K562 (cell line): Measurements from ENCODE around the gene NR1H2. TPM values are rescaled to one million over a fixed set of nuclear protein-coding genes. Genes with fewer than 3 reads are reported as not detected.

Experiments
- ARID3A ChIP-seq: IDR thresholded peaks from 2 replicates; pipeline ENCODE4 v1.6.1; 2012; ENCODE audit warnings: low read depth, low read length, improper control_type of control experiment, borderline replicate concordance
- E2F3 ChIP-seq: fragments of 250-450 bp; sonication (Bioruptor Pico); IDR thresholded peaks from 2 replicates; pipeline ENCODE4 v1.4.0; 2020; ENCODE audit warnings: mild to moderate bottlenecking
- FIP1L1 ChIP-seq: fragments of 200-400 bp; formaldehyde crosslinking; IDR thresholded peaks from 2 replicates; pipeline ENCODE4 v1.6.1; 2018; ENCODE audit warnings: mild to moderate bottlenecking, low read depth, low read length; ENCODE audit not compliant: poor library complexity, severe bottlenecking
- HNRNPH1 ChIP-seq: fragments of 200-400 bp; formaldehyde crosslinking; optimal IDR thresholded peaks from 2 replicates; pipeline ENCODE3; 2017; ENCODE audit warnings: low read depth, mild to moderate bottlenecking, low read length, moderate library complexity
- KDM2B ChIP-seq: fragments of 250-450 bp; sonication (Bioruptor Pico); IDR thresholded peaks from 2 replicates; pipeline ENCODE4 v1.8.0; 2021; ENCODE audit warnings: mild to moderate bottlenecking, moderate library complexity
- KLF10 ChIP-seq: fragments of 250-450 bp; sonication (Bioruptor Pico); IDR thresholded peaks from 2 replicates; pipeline ENCODE4 v1.6.1; 2021; ENCODE audit warnings: matching md5 sums
- NFATC3 ChIP-seq: fragments of 450-650 bp; IDR thresholded peaks from 2 replicates; pipeline ENCODE4 v1.6.1; 2017; ENCODE audit warnings: mild to moderate bottlenecking
- NFE2 ChIP-seq: IDR thresholded peaks from 2 replicates; pipeline ENCODE4 v1.6.1; 2014; ENCODE audit warnings: antibody characterized with exemption, low read depth
- ZNF253 ChIP-seq: fragments of 250-450 bp; sonication (Bioruptor Pico); conservative IDR thresholded peaks from 2 replicates; pipeline ENCODE4 v1.6.1; 2021; ENCODE audit warnings: mild to moderate bottlenecking
- polyA plus RNA-seq, 8 experiments: library from polyadenylated mRNA; depleted of rRNA in 4 of 8; stranded (reverse) in 5 of 8; unstranded in 3 of 8; fragments of >200 nt; fragmentation: Nextera tagmentation in 2 of 8; fragmentation: Illumina TruSeq in 1 of 8; extraction: Ambion mirVana in 2 of 8; extraction: Trizol in 1 of 8; gene quantifications; 2 replicates each; pipeline versions ENCODE4 v1.2.1 to v1.2.3, GENCODE V29; 2011 to 2014; ENCODE audit warnings: inconsistent platforms in 1 of 8, missing spikeins in 1 of 8
- total RNA-seq, 7 experiments: library from RNA; depleted of rRNA in 6 of 7; stranded (reverse); fragments of >200 nt in 6 of 7; fragmentation: Illumina TruSeq in 2 of 7; extraction: Trizol in 2 of 7; gene quantifications; 2 replicates each; pipeline versions ENCODE4 v1.2.1 to v1.2.3, GENCODE V29; 2011 to 2021; ENCODE audit warnings: low replicate concordance in 1 of 7
- TF ChIP-seq, protein P1 (sequence below): fragments of 450-650 bp; conservative IDR thresholded peaks from 2 replicates; pipeline ENCODE4 v1.6.1; 2016; ENCODE audit warnings: missing genetic modification characterization, low read depth, mild to moderate bottlenecking, control low read depth, missing compliant biosample characterization
- TF ChIP-seq, protein P2 (sequence below): sonication (generic); formaldehyde crosslinking; IDR thresholded peaks from 2 replicates; pipeline ENCODE4 v1.8.0; 2022; ENCODE audit warnings: mild to moderate bottlenecking, low read depth, missing genetic modification reagents
- TF ChIP-seq, protein P3 (sequence below): fragments of 250-450 bp; sonication (Bioruptor Pico); IDR thresholded peaks from 2 replicates; pipeline ENCODE4 v1.4.0; 2020; ENCODE audit warnings: borderline replicate concordance
- TF ChIP-seq, protein P4 (sequence below): fragments of 250-450 bp; sonication (Bioruptor Pico); IDR thresholded peaks from 2 replicates; pipeline ENCODE4 v1.9.0; 2021; ENCODE audit warnings: mild to moderate bottlenecking
- TF ChIP-seq, protein P5 (sequence below), 2 experiments: IDR thresholded peaks; 2 replicates each; pipeline ENCODE4 v1.6.1; 2012; ENCODE audit warnings: improper control_type of control experiment in 2 of 2, low read depth in 2 of 2, low read length in 2 of 2, borderline replicate concordance in 1 of 2
- TF ChIP-seq, protein P6 (sequence below), 2 experiments: fragments of 250-450 bp in 1 of 2; fragments of 450-650 bp in 1 of 2; sonication (Bioruptor Pico) in 1 of 2; IDR thresholded peaks; 2 replicates each; pipeline versions ENCODE4 v1.6.1 to v1.8.0; 2016 to 2021; ENCODE audit warnings: mild to moderate bottlenecking in 2 of 2, moderate library complexity in 2 of 2, missing compliant biosample characterization in 1 of 2, missing genetic modification characterization in 1 of 2

The NR1H2 gene
- total and polyA plus RNA-seq, 9 of the 15 experiments (the other 6 are each of a cell fraction or from before 2014, with no cell fraction given) = 0.11 to 73.8 (median 24.0) TPM

DNA sequence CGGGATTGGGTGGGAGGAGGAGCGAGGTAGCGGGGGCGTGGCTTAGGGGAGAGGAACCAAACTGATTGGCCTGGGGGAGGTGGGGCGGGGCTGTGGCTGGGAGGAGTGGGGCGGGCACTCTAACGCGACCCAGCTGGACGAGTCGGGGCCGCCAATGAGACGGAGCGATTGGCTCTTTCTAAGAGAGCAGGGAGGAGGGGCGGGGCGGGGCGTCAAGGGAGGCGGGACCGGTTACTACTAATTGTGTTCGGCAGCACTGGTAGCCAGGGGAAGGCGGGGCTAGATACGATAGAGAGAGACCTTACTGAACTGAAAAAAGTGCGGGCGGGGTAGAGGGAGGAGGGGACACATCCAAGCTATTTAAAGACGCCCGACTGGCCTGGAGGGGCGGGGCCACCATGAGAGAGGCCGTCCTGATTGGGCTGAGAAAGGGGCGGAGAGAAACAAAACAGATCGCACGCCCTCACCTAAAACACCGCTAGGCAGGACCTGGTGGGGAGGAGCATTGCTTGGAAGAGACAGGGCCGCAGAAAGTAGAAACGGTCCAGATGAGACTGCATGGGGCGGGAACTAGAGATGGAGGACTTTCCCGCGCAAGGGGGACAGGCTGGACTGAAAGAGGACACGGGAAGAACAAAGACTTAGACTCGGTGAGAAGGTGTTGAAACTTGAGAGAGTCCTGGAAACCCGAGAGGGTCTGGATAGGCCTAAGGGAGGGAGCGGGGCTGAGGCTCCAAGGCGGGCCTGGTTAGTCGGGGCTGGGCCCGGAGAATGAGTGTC, 46.9 kb upstream of the NR1H2 start, which contains the start of gene KCNC3 (continued):
- TF ChIP-seq, protein P1, sequence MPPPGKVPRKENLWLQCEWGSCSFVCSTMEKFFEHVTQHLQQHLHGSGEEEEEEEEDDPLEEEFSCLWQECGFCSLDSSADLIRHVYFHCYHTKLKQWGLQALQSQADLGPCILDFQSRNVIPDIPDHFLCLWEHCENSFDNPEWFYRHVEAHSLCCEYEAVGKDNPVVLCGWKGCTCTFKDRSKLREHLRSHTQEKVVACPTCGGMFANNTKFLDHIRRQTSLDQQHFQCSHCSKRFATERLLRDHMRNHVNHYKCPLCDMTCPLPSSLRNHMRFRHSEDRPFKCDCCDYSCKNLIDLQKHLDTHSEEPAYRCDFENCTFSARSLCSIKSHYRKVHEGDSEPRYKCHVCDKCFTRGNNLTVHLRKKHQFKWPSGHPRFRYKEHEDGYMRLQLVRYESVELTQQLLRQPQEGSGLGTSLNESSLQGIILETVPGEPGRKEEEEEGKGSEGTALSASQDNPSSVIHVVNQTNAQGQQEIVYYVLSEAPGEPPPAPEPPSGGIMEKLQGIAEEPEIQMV = no peak
- TF ChIP-seq, protein P2, sequence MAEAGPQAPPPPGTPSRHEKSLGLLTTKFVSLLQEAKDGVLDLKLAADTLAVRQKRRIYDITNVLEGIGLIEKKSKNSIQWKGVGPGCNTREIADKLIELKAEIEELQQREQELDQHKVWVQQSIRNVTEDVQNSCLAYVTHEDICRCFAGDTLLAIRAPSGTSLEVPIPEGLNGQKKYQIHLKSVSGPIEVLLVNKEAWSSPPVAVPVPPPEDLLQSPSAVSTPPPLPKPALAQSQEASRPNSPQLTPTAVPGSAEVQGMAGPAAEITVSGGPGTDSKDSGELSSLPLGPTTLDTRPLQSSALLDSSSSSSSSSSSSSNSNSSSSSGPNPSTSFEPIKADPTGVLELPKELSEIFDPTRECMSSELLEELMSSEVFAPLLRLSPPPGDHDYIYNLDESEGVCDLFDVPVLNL (CRISPR knock-in tag) = peak; percentile 61; the same call in 1 of the 2 replicates
- TF ChIP-seq, protein P3, sequence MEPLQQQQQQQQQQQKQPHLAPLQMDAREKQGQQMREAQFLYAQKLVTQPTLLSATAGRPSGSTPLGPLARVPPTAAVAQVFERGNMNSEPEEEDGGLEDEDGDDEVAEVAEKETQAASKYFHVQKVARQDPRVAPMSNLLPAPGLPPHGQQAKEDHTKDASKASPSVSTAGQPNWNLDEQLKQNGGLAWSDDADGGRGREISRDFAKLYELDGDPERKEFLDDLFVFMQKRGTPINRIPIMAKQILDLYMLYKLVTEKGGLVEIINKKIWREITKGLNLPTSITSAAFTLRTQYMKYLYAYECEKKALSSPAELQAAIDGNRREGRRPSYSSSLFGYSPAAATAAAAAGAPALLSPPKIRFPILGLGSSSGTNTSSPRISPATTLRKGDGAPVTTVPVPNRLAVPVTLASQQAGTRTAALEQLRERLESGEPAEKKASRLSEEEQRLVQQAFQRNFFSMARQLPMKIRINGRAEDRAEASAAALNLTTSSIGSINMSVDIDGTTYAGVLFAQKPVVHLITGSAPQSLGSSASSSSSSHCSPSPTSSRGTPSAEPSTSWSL (CRISPR knock-in tag) = no peak
- TF ChIP-seq, protein P4, sequence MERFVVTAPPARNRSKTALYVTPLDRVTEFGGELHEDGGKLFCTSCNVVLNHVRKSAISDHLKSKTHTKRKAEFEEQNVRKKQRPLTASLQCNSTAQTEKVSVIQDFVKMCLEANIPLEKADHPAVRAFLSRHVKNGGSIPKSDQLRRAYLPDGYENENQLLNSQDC (CRISPR knock-in tag) = peak; percentile 18; the same call in 1 of the 2 replicates
- TF ChIP-seq E2F3 = peak; percentile 93
- TF ChIP-seq NFATC3 = peak; percentile 58; the same call in 1 of the 2 replicates
- no peak for TF ChIP-seq ZNF253 (CRISPR knock-in tag)
- TF ChIP-seq HNRNPH1 = no peak
- TF ChIP-seq, protein P5, sequence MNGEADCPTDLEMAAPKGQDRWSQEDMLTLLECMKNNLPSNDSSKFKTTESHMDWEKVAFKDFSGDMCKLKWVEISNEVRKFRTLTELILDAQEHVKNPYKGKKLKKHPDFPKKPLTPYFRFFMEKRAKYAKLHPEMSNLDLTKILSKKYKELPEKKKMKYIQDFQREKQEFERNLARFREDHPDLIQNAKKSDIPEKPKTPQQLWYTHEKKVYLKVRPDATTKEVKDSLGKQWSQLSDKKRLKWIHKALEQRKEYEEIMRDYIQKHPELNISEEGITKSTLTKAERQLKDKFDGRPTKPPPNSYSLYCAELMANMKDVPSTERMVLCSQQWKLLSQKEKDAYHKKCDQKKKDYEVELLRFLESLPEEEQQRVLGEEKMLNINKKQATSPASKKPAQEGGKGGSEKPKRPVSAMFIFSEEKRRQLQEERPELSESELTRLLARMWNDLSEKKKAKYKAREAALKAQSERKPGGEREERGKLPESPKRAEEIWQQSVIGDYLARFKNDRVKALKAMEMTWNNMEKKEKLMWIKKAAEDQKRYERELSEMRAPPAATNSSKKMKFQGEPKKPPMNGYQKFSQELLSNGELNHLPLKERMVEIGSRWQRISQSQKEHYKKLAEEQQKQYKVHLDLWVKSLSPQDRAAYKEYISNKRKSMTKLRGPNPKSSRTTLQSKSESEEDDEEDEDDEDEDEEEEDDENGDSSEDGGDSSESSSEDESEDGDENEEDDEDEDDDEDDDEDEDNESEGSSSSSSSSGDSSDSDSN (IDR thresholded peaks at IDR 0.05; ENCODE audit: borderline replicate concordance in 1 of 2, low read depth in 2 of 2, low read length in 2 of 2) = no peak
- TF ChIP-seq, protein P6, sequence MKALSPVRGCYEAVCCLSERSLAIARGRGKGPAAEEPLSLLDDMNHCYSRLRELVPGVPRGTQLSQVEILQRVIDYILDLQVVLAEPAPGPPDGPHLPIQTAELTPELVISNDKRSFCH (CRISPR knock-in tag; IDR thresholded peaks at IDR 0.05) = no peak
- TF ChIP-seq, protein P6 (tag; IDR thresholded peaks at IDR 0.05) = 0 out of 2 replicates have a peak, but pooled peaks have one; percentile 30
- TF ChIP-seq KLF10 (CRISPR knock-in tag) = no peak
- no peak for TF ChIP-seq FIP1L1
- no peak for TF ChIP-seq ARID3A
- TF ChIP-seq KDM2B (CRISPR knock-in tag) = no peak
- no peak for TF ChIP-seq NFE2
